PC-3 (cell line): ENCODE data around the gene MSI2.

ENCODE experiments used
- CTCF ChIP-seq: fragments of 300-600 bp; sonication (generic); conservative IDR thresholded peaks from 2 replicates; pipeline ENCODE4 v1.5.1; 2017; ENCODE audit warnings: antibody characterized with exemption, low read depth, mild to moderate bottlenecking, low read length
- EZH2 ChIP-seq: fragments of 300-600 bp; sonication (generic); IDR thresholded peaks from one replicate; pipeline ENCODE4 v1.6.1; 2017; ENCODE audit warnings: antibody characterized with exemption, mild to moderate bottlenecking, low read length; ENCODE audit not compliant: unreplicated experiment

- no peak for TF ChIP-seq CTCF
- TF ChIP-seq EZH2, result no peak
These were observed 200.3 kb downstream of the MSI2 start for GRCh38 chr17:57456622-57457021.
